MCF 10A (cell line): ENCODE results near the gene ZDHHC20. TPM values are rescaled to one million over a fixed set of nuclear protein-coding genes. Genes with fewer than 3 reads are reported as not detected.

Experiments
- BruUV-seq: library from RNA; stranded (reverse); fragments of 400-500 nt; replicated peaks from 2 replicates; lab custom pipeline; 2021; lab: Mats Ljungman, UMichigan
- CTCF ChIA-PET: fragments of 300-600 bp; sonication (Branson Sonifier 250); formaldehyde crosslinking; extraction: SDS; loops from one replicate; lab custom pipeline; 2021; ENCODE audit warnings: antibody characterized with exemption, inconsistent platforms; lab: Yijun Ruan, JAX
- POLR2A ChIA-PET: fragments of 300-600, 350-650 bp; sonication (Branson Sonifier 250); formaldehyde crosslinking; extraction: SDS; loops from one replicate; lab custom pipeline; 2020; ENCODE audit warnings: antibody characterized with exemption, inconsistent platforms; lab: Yijun Ruan, JAX
- DNase-seq: peaks from one replicate; pipeline ENCODE4 v3.0.0-alpha.2; 2018; ENCODE audit not compliant: unreplicated experiment
- H3K27ac Mint-ChIP-seq: one replicate; pipeline ENCODE4 v1.8.0; 2022; ENCODE audit warnings: mild to moderate bottlenecking, low read depth, mixed read lengths; ENCODE audit not compliant: unreplicated experiment
- H3K27me3 Mint-ChIP-seq: one replicate; pipeline ENCODE4 v1.8.0; 2022; ENCODE audit warnings: mixed read lengths; ENCODE audit not compliant: insufficient read depth, unreplicated experiment
- H3K36me3 Mint-ChIP-seq: one replicate; pipeline ENCODE4 v1.8.0; 2022; ENCODE audit warnings: mild to moderate bottlenecking, moderate library complexity, mixed read lengths; ENCODE audit not compliant: insufficient read depth, unreplicated experiment
- H3K4me1 Mint-ChIP-seq: one replicate; pipeline ENCODE4 v1.8.0; 2022; ENCODE audit warnings: mixed read lengths; ENCODE audit not compliant: insufficient read depth, unreplicated experiment
- H3K4me3 Mint-ChIP-seq: one replicate; pipeline ENCODE4 v1.8.0; 2022; ENCODE audit warnings: mild to moderate bottlenecking, moderate library complexity, mixed read lengths; ENCODE audit not compliant: unreplicated experiment
- H3K9me3 Mint-ChIP-seq: one replicate; pipeline ENCODE4 v1.8.0; 2022; ENCODE audit warnings: mixed read lengths; ENCODE audit not compliant: unreplicated experiment
- intact Hi-C: fragments of 100-400 bp; cut with micrococcal nuclease; formaldehyde crosslinking; loops from 2 replicates; pipeline ENCODE4 v1.14.1; 2022
- total RNA-seq: library from RNA; stranded (reverse); gene quantifications from 2 replicates; pipeline ENCODE4 v1.2.3, GENCODE V29; 2022
- TF ChIP-seq, protein P1 (sequence below): fragments of 200-600 bp; IDR thresholded peaks from one replicate; pipeline ENCODE4 v1.8.0; 2022; ENCODE audit warnings: antibody characterized with exemption, mild to moderate bottlenecking; ENCODE audit not compliant: unreplicated experiment

ZDHHC20 gene
- total RNA-seq, 1 experiment from 2014 or later = 42.2 TPM

DNA sequence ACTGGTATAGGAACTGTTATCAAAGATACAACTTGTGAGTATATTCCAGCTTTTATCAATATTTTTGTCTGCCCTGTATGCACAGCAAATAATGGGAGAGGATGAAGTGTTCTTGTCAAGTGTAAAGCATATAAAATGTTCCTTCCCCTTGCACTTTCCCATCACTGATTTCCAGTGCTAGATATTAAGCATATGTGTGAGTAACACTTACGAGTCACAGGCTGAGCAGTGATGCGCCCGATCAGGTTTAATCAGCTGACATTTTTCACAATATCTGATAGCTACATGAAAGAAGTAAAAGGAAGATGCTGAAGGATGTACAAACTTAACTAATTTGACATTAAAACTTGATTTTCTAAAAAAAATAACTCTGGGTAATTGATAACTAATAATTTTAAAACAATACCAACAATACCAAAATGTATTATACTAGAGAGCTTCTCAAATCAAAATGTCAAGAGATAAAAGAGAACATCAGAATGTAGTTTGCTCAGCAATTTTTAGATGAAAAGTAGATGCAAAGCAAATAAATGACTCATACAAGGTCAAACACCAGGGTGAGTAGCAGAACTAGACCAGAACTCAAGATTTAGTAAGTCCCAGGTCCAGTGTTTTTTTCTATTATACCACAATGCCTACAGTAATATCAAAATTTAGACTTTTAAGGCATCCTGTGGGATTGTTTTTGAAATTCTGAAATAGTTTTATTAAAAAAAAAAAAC lies 56.4 kb downstream of the ZDHHC20 start:
- H3K4me1 Mint-ChIP-seq = peaks cover 7% of the 10 kb centered on the region
- POLR2A ChIA-PET = no interaction called here
- CTCF ChIA-PET = interaction anchor here (0.8 to 0.9 kb wide), 2 partner anchors 74 to 105 kb away, joined by 3 read pairs; no protein-coding TSS in a partner anchor
- H3K4me3 Mint-ChIP-seq = no peak overlapping the region
- BruUV-seq = no TSS peak
- no peaks in the 10 kb centered on the region for H3K9me3 Mint-ChIP-seq
- peaks cover 15% of the 10 kb centered on the region for H3K36me3 Mint-ChIP-seq
- intact Hi-C loops = no loop called here
- peak overlapping the region; percentile 31 for H3K27ac Mint-ChIP-seq
- TF ChIP-seq, protein P1, sequence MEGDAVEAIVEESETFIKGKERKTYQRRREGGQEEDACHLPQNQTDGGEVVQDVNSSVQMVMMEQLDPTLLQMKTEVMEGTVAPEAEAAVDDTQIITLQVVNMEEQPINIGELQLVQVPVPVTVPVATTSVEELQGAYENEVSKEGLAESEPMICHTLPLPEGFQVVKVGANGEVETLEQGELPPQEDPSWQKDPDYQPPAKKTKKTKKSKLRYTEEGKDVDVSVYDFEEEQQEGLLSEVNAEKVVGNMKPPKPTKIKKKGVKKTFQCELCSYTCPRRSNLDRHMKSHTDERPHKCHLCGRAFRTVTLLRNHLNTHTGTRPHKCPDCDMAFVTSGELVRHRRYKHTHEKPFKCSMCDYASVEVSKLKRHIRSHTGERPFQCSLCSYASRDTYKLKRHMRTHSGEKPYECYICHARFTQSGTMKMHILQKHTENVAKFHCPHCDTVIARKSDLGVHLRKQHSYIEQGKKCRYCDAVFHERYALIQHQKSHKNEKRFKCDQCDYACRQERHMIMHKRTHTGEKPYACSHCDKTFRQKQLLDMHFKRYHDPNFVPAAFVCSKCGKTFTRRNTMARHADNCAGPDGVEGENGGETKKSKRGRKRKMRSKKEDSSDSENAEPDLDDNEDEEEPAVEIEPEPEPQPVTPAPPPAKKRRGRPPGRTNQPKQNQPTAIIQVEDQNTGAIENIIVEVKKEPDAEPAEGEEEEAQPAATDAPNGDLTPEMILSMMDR = no peak
- peak; percentile 22 for DNase-seq
- H3K27me3 Mint-ChIP-seq = no peaks in the 10 kb centered on the region

DNA sequence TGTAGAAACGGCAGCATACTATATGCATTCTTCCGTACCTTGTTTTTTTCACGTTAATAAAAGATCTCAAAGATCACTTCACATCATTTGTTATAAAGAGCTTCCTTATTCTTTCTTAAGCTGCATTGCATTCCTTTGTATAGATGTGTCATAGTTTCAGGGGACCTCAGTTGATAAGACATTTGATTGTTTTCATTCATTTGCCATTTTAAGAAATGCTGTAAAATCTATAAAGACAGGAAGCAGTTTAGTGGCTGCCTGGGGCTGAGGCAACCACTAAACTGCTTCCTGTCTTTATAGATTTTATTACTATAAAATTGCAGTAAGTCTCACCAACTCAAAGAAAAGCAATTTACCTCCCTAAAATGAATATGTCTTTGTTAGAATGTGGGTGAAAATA lies 59.4 kb downstream of the ZDHHC20 start:
- H3K4me3 Mint-ChIP-seq = no peak overlapping the region
- BruUV-seq = no TSS peak
- DNase-seq = no peak
- H3K27ac Mint-ChIP-seq = no peak overlapping the region
- peaks cover 24% of the 10 kb centered on the region for H3K36me3 Mint-ChIP-seq
- CTCF ChIA-PET = interaction anchor here (0.6 to 1.5 kb wide), 3 partner anchors 12 to 77 kb away, joined by 3 read pairs; no protein-coding TSS in a partner anchor
- TF ChIP-seq, protein P1 = no peak
- H3K27me3 Mint-ChIP-seq = no peaks in the 10 kb centered on the region
- intact Hi-C loops = no loop called here
- POLR2A ChIA-PET = no interaction called here
- H3K4me1 Mint-ChIP-seq = peaks cover 7% of the 10 kb centered on the region
- H3K9me3 Mint-ChIP-seq = no peaks in the 10 kb centered on the region

DNA sequence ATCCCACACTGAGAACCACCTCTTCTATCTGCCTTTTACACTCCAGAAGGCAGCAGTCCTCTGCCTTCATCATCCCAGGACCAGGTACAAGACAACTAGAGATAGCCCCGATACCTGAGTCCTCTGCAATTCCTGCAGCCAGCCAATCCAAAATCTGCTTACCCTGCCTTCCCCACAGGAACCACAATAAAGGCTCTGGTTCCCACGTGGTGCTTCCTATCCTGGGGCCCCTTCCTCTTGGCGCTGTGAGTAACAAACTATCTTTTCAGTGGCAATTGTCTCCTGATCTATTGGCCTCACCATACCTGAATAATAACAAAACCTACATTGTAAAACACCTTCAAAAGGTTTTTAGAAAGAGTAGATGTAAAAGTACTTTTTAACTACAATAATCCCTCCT lies 63.1 kb downstream of the ZDHHC20 start:
- TF ChIP-seq, protein P1 = no peak
- ChIA-PET POLR2A (no interaction called here), CTCF (no interaction called here)
- no peaks in the 10 kb centered on the region for H3K9me3 Mint-ChIP-seq
- H3K4me1 Mint-ChIP-seq = no peaks in the 10 kb centered on the region
- no peaks in the 10 kb centered on the region for H3K27me3 Mint-ChIP-seq
- no TSS peak for BruUV-seq
- H3K36me3 Mint-ChIP-seq = peaks cover 37% of the 10 kb centered on the region
- no peak overlapping the region for H3K4me3 Mint-ChIP-seq
- intact Hi-C loops = no loop called here
- no peak overlapping the region for H3K27ac Mint-ChIP-seq
- DNase-seq = no peak

DNA sequence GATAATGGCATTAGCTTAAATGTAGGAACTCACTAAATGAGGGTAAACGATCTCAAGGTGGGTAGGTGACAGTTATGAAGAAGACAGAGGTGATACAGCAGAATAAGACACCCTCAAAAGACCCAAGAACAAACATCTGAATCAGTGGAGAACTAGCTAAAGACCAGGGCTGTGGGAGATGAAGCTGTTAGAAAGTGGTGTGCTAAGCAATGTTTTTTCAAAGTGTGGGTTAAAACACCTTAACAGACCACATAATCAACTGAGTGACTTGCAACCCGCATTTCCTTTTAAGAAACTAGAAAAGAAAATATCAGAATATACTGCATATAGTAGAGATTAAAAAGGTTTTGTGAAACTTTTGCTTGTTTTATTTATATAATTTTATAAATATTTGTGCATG lies 70.0 kb downstream of the ZDHHC20 start:
- POLR2A ChIA-PET = interaction anchor here (0.6 to 1.0 kb wide), 2 partner anchors 9 to 457 kb away, joined by 3 read pairs; no protein-coding TSS in a partner anchor
- no peak for DNase-seq
- TF ChIP-seq, protein P1 = no peak
- Mint-ChIP-seq H3K27me3 (no peaks in the 10 kb centered on the region), H3K27ac (no peak overlapping the region), H3K4me1 (no peaks in the 10 kb centered on the region), H3K9me3 (peaks cover 13% of the 10 kb centered on the region), H3K36me3 (peaks cover 39% of the 10 kb centered on the region), H3K4me3 (no peak overlapping the region)
- BruUV-seq = no TSS peak
- intact Hi-C loops = no loop called here
- CTCF ChIA-PET = interaction anchor here (0.6 to 1.6 kb wide), 2 partner anchors 91 to 149 kb away, joined by 3 to 4 read pairs; no protein-coding TSS in a partner anchor
